Measurements from ENCODE around the gene ENC1.
"Not testable (repeated sequence)": the region's sequence is repeated elsewhere in the genome, so short reads cannot be mapped to it uniquely, and the experiment has no call there.

The ENC1 gene, protein sequence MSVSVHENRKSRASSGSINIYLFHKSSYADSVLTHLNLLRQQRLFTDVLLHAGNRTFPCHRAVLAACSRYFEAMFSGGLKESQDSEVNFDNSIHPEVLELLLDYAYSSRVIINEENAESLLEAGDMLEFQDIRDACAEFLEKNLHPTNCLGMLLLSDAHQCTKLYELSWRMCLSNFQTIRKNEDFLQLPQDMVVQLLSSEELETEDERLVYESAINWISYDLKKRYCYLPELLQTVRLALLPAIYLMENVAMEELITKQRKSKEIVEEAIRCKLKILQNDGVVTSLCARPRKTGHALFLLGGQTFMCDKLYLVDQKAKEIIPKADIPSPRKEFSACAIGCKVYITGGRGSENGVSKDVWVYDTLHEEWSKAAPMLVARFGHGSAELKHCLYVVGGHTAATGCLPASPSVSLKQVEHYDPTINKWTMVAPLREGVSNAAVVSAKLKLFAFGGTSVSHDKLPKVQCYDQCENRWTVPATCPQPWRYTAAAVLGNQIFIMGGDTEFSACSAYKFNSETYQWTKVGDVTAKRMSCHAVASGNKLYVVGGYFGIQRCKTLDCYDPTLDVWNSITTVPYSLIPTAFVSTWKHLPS

GRCh38 chr5:74640450-74640953 is at the start of gene ENC1:
Gene ENC1 (minus strand): TSS chr5:74640728. CDS start chr5:74636485, 4,243 bp downstream.
- peak; percentile 52 for DNase-seq

DNA sequence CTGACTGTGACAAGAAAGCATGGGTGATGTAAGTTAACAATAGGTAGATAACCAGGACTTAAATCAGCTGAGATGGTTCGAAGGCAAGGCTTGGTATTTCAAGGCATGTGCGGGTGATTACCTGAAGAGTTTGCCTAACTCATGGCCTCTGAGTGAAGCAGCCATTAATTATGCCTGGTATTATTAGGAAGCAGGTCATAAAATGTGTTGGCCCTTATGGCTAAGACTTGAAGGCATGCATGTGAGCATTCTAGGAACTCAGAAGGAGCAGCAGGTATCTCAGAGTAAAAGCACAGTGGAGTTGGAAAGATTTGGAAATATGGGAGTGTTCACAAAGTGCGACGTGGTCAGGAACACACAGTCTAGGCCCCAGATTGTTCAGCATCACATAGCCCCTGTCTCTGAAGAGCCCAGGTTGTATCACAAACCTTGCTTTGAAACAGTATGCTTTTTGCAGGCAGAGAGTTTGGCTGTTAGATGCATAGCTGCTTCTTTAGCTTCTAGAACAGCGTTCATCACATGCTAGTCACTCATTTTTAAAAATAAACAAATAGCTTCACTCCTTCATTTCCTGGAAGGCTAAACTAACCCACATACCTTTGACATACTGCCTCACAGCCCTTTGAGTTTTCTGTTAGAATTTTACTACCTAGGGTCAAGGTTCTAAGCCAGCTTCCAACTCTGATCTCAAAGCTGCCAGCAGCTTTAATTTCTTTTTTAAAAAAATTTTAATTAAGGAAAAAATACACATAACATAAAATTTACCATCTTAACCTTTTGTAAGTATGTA is 46.6 kb upstream of the ENC1 start:
- no peak for DNase-seq

DNA sequence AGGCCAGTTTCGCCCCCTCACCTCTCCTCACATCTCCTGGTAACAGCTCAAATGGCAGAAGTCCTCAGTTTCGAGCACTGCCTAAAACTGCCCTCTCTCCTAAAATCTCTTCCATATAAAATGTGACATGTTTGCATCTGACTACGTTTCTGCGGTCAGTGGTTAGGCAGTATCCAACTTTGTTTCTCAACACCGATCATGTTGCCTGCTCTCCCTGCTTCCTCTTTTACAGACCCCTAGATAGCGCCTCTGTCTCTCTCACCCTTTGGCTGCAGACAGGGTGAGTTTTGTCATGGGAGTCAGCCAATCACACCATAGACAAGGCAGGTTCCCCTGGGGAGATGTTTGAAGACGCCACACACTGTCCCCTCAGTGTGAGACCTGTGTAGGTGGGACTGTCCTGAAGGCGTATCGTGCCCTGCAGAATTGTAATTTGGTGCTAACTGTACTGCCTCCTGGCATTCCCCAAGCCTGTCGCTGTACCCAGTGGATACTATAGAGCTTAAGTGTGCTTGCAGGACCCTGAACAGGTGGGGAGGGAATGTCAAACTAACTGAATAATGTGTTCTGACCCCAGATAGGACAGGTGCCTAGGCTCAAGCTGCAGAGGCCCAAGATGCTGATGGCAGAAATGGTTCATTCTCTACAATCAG is 45.6 kb upstream of the ENC1 start:
- DNase-seq, result no peak

DNA sequence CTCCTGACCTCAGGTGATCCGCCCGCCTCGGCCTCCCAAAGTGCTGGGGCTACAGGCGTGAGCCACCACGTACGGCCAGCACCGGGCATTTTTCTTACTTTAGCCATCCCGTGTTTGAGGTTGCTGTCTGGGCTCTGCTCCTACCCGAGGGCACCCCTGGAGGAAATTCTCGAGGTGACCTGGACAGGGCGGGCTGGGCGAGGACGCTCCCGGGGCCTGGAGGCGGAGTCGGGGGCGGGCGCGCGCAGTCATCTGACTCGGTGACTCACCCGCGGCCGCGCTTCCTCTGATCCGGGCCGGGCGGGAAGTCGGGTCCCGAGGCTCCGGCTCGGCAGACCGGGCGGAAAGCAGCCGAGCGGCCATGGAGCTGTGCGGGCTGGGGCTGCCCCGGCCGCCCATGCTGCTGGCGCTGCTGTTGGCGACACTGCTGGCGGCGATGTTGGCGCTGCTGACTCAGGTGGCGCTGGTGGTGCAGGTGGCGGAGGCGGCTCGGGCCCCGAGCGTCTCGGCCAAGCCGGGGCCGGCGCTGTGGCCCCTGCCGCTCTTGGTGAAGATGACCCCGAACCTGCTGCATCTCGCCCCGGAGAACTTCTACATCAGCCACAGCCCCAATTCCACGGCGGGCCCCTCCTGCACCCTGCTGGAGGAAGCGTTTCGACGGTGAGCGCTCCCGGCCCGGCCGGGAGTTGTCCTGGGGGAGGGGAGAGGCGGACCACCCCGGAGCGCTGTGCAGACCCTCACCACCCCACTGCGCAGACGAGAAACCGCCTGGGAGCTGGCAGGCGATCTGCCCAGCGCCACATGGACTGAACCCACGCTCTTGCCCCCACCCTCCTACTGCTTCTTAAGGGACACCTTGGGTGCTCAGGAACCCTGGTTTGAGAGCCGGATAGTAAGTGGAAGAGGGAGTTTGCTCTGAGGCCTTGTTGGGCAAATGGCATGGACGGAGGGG is 44.6 kb upstream of the ENC1 start, which contains the start of gene HEXB:
HEXB (plus strand) TSS at position 334 of the 952 bp plus-strand sequence; CDS start at position 362, 28 bp downstream.
- peak; percentile 18 for DNase-seq

- DNase-seq, result no peak
Measured at GRCh38 chr5:74679966-74680365, 39.4 kb upstream of the ENC1 start.

DNA sequence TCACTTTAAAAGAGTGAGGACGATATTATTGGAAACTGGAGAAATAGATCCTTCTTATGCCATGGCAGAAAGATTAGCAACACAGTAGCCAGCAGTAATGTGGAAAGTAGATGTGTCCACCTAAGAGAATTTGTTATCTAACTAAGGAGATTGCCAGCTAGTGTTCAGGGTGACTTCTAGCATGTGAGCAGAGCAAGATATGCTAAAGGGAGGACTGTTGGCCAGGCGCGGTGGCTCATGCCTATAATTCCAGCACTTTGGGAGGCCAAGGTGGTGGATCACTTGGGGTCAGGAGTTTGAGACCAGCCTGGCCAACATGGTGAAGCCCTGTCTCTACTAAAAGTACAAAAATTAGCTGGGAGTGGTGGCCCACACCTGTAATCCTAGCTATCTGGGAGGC is 38.8 kb upstream of the ENC1 start:
- not testable (repeated sequence) for DNase-seq

DNA sequence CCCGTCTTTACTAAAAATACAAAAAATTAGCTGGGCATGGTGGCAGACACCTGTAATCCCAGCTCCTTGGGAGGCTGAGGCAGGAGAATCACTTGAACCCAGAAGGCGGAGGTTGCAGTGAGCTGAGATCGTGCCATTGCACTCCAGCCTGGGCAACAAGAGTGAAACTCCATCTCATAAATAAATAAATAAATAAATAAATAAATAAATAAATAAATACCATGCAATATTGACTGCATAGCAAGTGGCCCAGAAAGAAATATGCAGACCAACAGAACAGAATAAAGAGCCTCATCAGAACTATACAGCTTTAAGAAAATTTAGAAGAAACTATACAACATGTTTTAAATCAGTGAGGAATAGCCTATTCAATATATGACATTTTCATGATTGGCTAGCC is 37.6 kb upstream of the ENC1 start:
- DNase-seq, result not testable (repeated sequence)

DNA sequence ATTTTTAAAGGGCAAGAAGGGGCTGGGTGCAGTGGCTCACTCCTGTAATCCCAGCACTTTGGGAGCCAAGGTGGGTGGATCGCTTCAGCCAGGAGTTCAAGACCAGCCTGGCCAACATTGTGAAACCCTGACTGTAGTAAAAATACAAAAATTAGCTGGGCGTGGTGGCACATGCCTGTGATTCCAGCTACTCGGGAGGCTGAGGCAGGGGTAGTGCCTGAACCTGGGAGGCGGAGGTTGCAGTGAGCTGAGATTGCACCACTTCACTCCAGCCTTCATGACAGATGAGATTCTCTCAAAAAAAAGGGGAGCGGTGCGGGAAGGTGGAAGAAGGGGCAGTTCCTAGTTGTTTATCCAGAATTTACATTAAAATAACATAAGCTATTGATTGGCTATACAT is 35.9 kb upstream of the ENC1 start:
- DNase-seq, result not testable (repeated sequence)

DNA sequence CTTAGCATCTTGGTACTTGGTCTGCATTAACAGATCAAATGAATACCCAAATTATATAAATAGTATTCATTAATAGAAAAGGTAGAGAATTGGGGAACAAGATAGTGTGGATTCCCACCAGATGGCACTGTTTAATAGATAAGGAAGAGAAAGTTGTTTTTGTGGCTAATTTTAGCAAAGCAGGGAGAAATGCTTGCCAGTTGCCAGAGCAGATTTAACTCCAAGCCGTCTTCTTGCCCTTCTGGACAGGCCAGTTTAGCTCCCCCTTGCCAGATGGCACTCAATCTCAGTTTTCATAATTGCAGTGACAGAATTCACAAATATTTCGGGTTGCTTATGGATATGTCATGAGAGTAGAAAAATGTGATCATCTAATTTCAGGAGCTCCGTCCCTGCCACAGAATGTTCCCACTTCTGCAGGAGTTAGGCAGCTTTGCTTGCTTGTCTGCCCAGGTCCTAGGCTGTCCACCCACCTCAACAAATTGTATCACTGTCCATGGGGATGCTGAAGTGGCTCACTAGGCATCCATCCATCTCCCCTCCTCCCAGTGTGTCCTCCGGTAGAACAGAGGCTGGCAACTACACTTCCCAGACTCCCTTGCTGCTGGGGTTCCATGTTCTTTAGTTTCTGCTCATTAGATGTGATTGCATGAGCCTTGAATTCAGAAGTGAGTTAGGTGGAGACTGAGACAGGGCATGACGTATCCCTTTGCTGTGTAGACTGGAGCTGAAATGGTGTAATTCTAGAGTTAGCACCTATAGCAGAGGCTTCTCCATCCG is 32.7 kb upstream of the ENC1 start:
- peak; percentile 39 for DNase-seq

DNA sequence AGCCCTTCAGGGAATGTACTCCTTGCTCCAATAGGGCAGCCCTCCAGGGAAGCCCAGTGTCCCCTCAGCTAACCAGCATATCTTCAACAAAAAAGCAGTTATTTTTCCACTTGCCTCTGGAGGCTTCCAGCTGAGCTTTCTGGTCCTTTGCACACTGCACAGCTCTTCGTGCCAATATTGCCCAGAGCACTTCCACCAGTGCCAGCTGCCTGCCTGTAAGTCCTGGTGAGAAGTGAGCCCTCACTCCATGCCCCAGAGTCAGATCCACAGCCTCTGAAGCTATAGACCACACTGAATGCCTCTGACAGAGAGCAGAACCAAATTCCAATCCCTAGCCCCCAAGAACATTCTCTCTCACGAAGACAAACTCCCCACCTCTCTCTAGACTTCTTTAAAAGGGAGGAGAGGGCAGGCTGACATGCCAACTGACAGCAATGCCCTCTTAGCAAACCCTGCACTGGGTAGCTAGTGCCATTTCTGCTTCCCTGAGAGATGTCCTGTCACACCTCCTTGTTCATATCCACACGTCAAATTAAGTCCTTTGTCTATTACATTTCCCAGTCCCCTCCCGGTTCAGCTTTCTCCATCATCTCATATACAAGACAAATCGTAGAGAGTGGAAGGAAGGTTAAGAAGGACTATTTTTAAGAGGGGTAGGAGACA is 31.8 kb upstream of the ENC1 start:
- DNase-seq, result no peak

- no peak for DNase-seq
Measured at GRCh38 chr5:74670396-74671038, 30.0 kb upstream of the ENC1 start.

DNA sequence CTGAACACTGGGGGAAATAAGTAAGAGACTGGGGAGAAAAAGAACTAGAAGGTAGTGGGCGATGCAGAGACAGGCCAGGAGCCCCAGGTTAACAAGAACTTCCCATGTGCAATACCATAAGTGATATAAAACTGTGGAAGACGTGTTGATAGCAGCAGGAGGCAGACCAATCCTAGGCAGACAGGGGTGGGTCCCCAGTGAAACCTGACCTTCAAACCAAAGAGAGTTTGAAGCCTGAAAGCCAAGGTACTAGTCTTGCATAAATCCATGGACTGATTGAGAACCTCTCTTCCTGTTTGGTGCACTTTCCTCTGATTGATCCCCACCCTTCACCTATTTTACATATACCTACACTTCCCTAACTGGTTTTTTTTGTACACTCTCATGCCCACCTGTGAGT is 29.3 kb upstream of the ENC1 start:
- DNase-seq, result no peak

DNA sequence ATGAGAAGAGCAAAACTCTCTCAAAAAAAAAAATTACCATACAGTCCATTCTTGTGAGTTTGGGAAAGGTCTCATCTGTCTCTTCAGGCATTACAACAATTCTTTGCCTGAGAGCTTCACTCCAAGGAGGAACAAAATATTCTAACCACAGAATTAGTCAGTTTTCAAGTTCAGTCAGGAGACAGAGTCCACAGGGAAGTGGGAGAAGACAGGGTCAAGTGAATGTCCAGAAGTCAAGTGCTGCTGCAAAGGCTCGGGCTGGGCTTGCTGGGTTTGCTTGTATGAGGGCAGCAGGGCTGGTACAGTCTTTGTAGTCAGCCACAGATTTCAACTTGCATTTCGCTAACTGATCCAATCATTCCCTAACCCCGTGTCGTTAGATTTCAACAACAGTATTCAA is 26.9 kb upstream of the ENC1 start:
- DNase-seq, result no peak

GRCh38 chr5:74665816-74666215 is 25.3 kb upstream of the ENC1 start:
- DNase-seq, result no peak

DNA sequence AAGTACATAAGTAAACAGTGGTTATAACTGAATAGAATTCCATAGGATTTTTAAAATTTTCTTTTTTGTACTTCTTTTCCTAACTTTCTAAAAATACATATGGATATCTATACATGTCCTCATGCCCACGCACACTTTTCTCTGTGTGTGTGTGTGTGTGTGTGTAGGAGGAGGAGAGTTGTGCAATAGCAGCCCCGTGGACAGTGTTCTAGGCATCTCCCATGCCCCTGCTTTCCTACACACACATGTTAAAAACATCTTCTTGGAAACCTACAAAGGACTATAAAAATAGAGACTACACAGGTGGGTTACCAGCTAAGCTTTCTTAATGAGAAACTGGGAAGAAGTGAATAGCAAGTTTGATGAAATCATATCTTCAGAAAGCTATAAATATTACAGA is 24.7 kb upstream of the ENC1 start:
- no peak for DNase-seq

DNA sequence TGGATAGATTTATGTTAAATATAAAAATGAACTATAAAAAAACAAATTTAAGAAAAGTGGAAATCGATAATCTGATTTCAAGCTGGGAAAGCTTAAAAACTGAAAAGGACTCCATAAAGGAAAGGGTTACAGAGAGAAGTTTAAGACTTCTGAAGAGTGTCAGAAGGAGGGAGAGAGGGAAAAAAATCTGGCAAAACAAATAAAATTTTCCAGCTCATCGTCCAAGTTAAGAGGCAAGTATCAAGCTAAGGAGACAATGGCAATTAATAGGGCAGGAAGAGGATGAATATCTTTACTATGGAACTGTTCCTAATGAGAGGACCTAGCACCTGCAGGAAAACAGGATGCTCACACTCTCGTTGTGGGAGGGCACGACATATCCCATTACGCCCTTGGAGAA is 24.0 kb upstream of the ENC1 start:
- DNase-seq, result no peak

- no peak for DNase-seq
Measured at GRCh38 chr5:74660873-74661272, 20.3 kb upstream of the ENC1 start.

- DNase-seq, result no peak
Measured at GRCh38 chr5:74660140-74660539, 19.6 kb upstream of the ENC1 start.

DNA sequence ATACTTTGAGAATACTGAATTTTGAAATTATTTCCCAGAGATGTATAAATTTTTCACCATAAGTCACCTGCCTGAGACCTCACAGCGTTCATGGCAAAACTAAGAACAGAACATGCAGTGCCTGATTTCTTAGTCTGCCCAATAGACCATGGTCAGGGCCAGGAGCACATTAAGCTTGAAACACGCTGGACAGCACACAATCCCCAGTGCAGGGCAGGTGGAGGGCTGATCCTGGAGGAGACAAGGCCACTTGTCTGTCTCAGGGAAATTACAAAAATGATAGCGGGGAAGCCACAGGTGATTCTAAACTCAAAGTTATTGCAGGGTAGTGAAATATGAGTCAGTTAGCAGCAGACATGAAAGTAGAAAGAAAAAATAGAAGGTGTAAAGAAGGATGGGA is 18.6 kb upstream of the ENC1 start:
- no peak for DNase-seq

GRCh38 chr5:74657165-74657564 is 16.6 kb upstream of the ENC1 start:
- DNase-seq, result no peak

Data from NCI-H1694 (cell line).